CD4-positive, alpha-beta T cell treated with Interleukin-12 subunit alpha and Interleukin-12 subunit beta, for 1 hour (primary cell): Measurements from ENCODE around the gene ZNF845.
"Not testable (repeated sequence)": the region's sequence is repeated elsewhere in the genome, so short reads cannot be mapped to it uniquely, and the experiment has no call there.

ENCODE experiments used
- DNase-seq: peaks from one replicate; pipeline ENCODE4 v3.0.0-alpha.2; 2020

The ZNF845 gene

GRCh38 chr19:53333463-53334449 is at the start of gene ZNF845:
Gene ZNF845, plus strand, starts transcription at chr19:53333749. Its CDS starts 7,559 bp downstream, at chr19:53341308.
- peak; percentile 96 for DNase-seq

DNA sequence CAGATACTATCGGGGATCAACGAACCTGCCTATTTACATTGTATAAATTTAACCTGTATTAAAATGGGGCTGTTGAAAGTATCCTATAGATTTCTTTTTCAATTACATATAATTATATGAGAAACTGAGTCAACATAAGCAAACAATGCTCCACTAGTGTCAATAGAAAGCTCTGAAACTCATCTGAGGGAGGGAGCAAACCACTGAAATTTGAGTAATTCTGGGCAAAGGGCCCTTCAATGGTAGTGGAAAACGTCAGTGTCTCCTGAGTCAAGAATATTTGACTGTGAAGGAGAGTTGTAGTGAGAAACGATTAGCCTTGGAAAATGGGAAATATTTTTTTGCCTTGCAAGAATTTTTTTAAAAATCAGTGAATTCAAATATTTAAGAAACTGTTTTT is 48.5 kb upstream of the ZNF845 start:
- no peak for DNase-seq

GRCh38 chr19:53290758-53291549 is 42.6 kb upstream of the ZNF845 start:
- no peak for DNase-seq

- DNase-seq, result no peak
Observed at GRCh38 chr19:53294786-53295441, 38.6 kb upstream of the ZNF845 start.

DNA sequence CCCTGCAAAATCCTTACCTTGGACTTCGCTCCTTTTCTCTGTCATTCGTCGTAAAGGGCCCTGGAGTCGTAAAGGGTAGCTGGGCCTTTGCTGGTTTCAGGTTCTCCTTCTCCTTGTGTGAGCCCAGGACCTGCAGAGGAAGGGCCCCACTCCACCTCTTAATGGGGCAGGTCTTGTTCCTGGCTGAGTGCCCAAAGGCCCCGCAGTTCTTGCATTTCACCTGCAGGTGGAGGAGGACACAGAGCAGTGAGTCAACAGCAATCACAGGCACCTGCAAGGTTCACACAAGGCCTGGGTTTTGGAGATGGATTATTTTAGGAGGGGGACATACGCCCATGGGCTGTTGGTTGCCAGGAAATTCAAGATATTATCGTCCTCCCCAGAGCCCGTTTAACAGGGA is 32.2 kb upstream of the ZNF845 start:
- not testable (repeated sequence) for DNase-seq

DNA sequence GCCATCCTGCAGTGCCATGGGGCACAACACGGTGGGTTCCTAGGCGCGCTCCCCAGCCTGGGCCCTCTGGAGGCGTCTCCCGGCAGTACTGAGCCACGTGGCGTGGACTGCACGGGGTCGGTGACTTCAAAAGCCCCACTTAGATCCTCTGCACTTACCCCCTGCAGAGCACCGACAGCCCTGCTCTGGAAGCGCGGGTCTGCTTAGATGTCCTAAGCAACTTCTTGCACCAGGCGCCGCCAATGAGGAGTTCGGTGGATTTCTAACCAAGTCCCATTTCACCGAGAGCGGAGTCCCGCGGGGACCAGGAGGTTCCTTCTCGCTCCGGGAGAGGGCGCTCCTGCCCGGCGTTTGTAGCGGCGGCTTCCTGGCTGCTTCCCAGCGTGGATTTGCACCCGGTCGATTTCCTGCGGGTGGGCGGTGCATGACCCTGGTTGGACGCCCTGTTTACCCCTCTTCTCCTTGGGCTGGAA is 25.2 kb upstream of the ZNF845 start:
- peak; percentile 14 for DNase-seq

DNA sequence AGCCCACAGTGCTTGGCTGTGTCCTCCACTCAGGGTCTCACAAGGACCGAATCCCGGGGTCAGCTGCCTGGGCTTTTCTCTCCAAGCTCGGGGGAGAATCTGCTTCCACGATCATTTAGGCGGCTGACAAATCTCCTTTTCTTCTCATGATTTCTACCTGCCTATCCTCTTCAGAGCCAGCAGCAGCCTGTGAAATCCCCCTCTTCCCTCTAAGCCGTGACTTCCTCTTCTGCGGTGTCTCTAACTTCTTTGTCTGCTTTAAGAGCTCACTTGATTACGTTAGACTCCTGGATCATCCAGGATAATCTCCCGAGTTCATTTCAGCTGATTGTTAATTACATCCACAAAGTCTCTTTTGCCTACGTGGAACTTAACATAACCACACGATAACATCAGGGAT is 22.5 kb upstream of the ZNF845 start:
- DNase-seq, result no peak

- no peak for DNase-seq
Observed at GRCh38 chr19:53311897-53312296, 21.7 kb upstream of the ZNF845 start.

- DNase-seq, result no peak
Observed at GRCh38 chr19:53328967-53329366, 4.6 kb upstream of the ZNF845 start.

DNA sequence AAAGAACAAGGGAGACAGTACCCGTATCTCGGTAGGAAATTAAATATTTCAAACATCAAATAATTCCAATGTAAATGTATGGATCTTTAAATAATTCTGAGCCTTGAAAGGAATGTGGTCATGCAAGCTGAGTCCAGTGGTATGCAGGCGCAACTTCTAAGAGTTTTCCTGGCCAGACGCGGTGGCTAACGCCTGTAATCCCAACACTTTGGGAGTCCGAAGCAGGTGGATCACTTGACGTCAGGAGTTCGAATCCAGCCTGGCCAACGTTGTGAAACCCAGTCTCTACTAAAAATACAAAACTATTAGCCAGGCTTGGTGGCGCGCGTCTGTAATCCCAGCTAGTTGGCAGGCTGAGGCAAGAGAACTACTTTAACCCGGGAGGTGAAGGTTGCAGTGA is 1.1 kb upstream of the ZNF845 start:
- DNase-seq, result no peak

DNA sequence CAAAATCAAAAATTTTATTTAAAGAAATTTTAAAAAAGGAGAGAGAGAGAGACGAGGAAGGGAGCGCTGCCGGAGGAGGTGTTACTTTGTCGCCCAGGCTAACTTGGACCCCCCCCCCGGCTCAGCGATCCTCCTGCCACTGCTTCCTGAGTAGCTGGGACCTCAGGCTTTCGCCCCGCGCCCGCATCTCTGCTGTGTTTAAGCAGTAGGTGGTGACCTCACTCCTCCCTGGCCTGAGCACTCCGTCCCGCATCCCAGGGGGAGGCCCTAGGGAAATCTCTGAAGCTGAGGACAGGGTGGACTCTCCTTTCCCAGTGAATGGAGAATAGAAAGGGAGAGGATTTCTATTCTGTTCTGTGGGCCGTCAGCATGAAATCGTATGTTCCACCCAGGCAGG is 485 bp upstream of the ZNF845 start:
- peak; percentile 21 for DNase-seq

DNA sequence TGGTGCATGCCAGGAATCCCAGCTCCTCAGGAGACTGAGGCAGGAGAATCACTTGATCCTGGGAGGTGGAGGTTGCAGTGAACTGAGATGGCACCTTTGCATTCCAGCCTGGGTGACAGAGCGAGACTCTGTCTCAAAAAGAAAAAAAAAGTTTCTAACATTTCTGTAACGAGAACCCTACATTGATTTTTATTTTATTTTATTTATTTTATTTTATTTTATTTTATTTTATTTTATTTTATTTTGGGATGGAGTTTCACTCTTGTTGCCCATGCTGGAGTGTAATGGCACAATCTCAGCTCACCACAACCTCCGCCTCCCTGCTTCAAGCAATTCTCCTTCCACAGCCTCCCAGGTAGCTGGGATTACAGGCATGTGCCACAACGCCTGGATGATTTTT is 10.9 kb downstream of the ZNF845 start:
- DNase-seq, result not testable (repeated sequence)

DNA sequence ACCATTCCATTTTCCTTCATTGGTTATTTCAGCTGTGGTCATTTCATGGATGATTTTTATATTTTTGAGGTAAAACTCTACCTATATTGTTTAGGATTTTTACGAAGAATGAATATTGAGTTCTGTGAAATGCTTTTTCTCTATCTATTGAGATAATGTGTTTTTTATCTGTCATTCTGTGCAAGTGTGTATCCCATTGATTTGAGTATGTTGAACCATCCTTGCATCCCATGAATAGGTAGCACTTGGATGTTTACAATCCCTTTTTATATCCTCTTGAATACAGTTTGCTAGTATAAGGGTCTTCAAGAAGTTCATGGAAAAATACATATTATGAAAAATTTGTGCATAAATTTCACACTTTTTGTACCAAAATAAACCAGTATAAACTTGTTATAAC is 22.2 kb downstream of the ZNF845 start:
- no peak for DNase-seq

GRCh38 chr19:53357821-53358581 is 24.5 kb downstream of the ZNF845 start:
- DNase-seq, result no peak

- DNase-seq, result not testable (repeated sequence)
Observed at GRCh38 chr19:53360056-53360455, 26.5 kb downstream of the ZNF845 start.

DNA sequence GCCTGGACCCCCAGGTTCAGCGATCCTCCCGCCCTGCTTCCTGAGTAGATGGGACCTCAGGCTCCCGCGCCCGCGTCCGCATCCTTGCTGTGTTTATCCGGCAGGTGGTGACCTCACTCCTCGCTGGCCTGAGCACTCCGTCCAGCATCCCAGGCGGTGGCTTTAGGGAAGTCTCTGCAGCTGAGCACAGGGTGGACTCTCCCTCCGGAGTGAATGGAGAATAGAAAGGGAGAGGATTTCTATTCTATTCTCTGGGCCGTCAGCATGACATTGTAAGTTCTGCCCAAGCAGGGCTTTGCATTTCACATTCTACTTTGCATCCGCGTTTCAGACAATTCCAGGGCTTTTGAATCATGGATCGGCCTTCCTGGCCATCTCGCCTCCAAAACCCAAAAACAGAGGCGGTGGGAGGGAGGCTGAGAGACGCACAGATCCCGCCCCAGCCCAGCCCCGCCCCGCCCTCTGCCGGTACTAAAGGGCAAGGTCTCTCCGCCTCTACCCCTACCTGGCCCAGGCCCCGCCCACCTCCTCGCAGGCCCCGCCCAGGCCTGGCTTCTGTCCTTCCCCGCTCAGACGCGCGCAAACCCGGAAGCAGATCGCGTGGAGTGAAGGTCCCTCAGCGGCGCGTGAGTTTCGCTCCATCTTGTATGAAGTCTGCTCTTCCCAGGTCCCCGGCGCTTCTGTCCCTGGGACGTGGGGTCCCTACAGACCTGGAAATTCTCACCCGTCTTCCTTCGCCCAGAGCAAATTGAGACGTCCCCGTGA is 31.8 kb downstream of the ZNF845 start, which contains the start of gene ZNF525:
Gene ZNF525, plus strand, starts transcription at position 572 of the 765 bp plus-strand sequence. CDS start 6,577 bp downstream, outside the sequence.
- peak; percentile 97 for DNase-seq

DNA sequence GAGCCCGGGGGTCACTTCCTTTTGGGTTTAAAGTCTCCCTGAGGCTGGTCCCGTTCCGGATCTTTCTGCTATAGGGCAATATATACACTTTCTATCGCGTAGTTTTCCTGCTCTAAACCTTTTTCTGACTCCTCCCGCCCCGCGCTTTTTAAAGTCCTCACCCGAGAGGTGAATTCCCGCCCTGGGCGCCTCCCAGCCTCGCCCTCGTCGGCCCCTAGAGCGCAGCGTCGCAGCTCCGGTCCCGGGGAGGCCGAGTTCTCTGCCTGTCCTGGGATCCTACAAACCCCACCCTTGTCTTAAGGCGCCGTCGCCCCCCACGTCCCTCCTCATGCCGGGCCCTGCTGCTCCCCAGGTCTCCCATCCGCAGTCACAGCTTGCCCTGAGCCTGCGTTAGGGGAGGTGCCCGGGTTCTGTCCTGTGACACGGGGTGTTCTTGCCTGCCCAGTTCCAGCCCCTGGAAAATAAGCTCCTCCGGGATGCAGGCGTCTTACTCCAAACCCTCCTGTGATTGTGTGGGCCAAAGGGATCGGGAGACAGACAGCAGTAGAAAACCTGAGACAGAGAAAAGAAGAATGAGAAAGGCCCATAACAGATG is 32.4 kb downstream of the ZNF845 start:
- DNase-seq, result peak; percentile 56

GRCh38 chr19:53372196-53372595 is 38.6 kb downstream of the ZNF845 start:
- no peak for DNase-seq

DNA sequence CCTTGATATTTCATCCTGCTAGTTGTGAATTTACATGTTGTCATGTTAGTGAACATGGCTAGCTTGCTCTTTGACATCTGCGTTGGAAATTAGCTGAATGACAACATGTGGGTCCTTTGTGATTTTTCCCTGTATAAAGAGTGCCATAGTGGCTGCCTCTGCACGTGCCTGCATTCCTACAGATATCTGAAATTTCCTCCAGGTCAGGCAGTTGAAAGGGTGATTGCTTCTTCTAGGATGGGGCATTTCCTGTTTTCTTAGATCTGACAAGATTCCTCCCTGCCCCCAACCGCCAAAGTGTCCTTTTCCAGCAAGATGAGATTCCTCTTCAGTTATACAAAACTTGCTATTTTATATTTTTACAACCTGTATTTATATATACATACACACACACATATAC is 40.7 kb downstream of the ZNF845 start:
- DNase-seq, result no peak

DNA sequence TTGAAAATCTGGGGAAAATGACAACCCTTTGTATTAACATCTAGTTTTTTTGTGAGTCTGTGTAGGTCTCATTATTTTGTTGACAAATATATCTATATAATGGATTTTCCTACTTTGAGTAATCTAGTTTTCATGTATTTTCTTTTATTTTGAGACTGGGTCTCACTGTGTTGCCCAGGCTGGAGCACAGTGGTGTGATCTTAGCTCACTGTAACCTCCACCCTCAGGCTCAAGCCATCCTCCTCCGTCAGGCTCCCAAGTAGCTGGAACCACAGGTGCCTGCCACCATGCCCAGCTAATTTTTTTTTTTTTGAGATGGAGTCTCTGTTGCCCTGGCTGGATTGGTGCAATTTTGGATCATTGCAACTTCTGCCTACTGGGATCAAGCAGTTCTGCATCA is 41.2 kb downstream of the ZNF845 start:
- DNase-seq, result no peak

DNA sequence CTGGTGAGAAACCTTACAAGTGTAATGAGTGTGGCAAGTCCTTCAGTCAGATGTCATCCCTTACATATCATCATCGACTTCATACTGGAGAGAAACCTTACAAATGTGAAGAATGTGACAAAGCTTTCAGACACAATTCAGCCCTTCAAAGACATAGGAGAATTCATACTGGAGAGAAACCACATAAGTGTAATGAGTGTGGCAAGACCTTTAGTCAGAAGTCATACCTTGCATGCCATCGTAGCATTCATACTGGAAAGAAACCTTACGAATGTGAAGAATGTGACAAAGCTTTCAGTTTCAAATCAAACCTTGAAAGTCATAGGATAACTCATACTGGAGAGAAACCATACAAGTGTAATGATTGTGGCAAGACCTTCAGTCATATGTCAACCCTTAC is 47.8 kb downstream of the ZNF845 start:
- DNase-seq, result no peak
